Esophagus mucosa (tissue), 1 donor: ENCODE results near the gene PAFAH1B2. TPM values are rescaled to one million over a fixed set of nuclear protein-coding genes. Genes with fewer than 3 reads are reported as not detected.
"Not testable (repeated sequence)": the region's sequence is repeated elsewhere in the genome, so short reads cannot be mapped to it uniquely, and the experiment has no call there.

ENCODE experiments used
- ATAC-seq: fragments of 200-7000 bp; cut with Tn5 transposase; one replicate; pipeline ENCODE4 v1.9.1; 2020
- total RNA-seq: library from RNA; stranded (reverse); gene quantifications from one replicate; pipeline ENCODE4 v1.2.4, GENCODE V29; 2023
- donor health status: DM: yes; HTN: yes; CAD: no.

The PAFAH1B2 gene, protein sequence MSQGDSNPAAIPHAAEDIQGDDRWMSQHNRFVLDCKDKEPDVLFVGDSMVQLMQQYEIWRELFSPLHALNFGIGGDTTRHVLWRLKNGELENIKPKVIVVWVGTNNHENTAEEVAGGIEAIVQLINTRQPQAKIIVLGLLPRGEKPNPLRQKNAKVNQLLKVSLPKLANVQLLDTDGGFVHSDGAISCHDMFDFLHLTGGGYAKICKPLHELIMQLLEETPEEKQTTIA
- total RNA-seq, result 50.9 TPM

DNA sequence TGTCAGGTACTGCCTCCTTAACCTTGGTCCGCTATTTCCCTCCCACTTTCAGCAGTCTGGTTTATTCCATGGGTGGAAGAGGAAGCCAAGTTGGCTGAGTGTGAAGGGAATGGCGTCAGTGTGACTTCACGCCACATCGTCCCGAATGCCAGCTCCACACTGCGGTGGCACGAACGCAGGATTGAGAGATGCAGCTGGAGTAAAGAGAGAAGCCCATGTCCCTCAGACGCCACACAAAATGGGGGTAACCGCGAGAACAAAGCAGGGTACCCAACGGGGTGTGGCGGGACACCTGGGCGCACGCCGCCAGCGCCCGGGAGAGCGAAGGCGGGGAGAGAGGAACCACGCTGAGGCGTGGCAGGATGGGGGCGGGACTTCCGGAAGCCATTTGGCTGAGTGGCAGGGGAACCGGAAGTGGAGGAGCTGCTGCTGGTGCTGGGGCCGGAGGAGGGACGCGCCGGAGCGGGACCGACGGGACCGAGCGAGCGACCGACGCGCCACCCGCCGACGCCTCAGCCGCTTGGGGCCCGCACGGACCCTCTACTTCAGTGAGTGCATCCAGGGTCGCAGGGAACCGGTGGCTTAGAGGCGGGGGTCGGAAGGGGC, at the start of gene PAFAH1B2:
PAFAH1B2 (plus strand) TSS at position 417 of the 606 bp plus-strand sequence. CDS start 8,161 bp downstream, outside the sequence.
- ATAC-seq, result peak; percentile 99

DNA sequence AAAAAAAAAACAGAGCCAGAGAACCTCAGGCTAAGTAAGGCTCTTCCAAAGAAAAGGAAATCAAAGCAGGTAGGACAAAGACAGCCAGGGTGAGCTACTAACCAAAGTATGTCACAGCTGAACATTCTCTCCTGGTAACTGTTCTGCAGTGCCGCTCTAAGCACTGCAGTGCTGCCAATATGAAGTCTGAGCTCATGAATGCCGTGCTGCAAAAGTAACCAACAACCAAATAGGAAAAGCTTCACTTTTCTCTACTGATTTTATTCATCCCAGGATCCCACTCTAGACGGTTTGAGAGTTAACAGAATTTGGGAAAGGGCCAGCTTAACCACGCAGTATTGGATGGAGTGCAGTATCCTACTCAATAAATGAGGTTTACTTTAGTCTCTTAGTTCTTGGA, 49.3 kb upstream of the PAFAH1B2 start:
- no peak for ATAC-seq

DNA sequence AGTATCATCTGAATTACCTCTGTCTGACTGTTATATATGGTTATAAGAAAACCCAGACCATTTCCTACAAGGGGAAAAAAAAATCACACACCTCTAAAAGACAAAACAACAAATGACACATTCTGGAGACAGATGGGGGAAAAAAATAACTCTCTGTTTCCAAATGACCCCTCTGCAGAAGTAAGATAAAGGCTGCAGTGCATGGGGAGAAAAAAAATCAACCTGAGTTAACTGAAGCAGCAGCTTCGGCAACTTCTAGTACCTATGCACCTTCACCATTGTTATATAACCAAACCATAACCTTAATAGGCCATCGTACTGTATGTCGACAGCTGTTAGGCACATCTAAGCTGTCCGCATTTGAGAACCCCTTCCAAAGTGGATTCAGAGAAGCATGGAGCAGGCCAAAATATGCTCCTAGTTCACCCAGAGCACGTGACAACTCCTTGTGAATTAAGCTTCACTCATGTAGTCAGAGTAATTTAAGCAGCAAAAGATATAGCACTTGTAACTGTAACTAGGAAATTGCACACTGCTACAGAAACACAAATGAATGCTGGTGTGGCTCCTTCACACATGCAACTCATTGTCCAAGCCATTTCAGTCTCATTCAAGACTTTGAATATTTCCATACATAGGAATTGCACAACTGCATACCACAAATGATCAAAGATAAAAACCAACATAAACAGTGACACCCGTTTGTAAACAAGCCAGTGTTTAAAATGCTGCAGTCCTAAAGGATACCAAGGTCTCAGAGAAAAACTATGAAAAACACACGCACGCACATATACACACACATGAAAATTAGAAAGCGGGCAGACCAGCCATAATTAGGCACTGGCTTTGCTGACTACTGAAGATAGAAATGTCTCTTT, 48.6 kb upstream of the PAFAH1B2 start:
- ATAC-seq, result no peak

DNA sequence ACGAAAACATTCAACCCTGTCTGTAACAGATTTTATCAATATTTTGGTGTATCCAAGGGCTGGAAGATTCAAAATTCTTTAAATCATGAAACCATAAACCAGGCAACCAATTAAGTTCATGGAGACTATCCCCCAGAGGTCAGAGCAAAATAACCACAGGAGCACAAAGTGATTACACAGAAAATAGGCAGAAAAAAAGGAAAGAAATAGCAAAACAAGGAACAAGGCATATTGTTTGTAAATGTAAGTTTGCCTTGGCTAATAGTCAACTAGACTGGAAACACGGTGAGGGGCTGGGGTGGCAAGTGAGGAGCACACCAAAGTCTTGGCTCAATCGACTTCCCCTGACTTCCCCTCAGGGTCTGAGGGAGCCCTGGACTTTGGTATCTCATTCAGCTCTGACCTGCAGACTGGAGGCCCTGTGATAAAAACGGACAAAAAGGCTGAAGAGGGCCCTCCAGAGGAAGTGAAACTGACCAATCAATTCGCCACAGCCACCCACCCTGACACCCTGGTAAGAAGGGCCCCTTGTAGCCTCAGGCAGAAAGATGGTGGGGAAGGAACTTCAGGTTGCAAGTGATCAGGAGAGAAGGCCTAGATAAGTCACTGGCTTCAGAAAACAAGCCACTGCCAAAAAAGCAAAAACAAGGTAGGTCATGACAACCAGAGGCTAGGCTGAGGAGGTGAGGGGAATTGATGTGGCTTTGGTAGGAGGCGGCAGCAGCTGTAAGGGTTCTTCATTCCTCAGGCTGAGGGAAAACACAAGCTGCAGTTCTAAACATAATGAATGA, 47.7 kb upstream of the PAFAH1B2 start:
- ATAC-seq, result no peak

DNA sequence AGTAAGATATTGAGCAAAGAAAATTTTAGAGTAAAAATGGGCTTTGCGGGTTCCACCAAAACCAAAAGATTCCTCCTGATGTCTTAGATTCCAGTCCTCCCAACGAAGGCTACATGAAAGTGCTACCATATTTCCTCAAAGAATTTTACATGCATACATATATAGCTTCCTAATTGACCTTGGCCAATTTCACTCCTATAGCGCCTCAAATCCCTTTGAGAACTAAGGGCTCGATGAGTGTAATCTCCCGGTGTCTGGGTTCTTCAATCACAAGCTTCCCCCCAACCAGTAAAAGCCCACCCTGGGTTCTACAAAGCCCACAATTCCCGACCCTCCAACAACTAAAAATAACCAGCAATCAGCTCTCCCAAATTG, 47.1 kb upstream of the PAFAH1B2 start:
- no peak for ATAC-seq

DNA sequence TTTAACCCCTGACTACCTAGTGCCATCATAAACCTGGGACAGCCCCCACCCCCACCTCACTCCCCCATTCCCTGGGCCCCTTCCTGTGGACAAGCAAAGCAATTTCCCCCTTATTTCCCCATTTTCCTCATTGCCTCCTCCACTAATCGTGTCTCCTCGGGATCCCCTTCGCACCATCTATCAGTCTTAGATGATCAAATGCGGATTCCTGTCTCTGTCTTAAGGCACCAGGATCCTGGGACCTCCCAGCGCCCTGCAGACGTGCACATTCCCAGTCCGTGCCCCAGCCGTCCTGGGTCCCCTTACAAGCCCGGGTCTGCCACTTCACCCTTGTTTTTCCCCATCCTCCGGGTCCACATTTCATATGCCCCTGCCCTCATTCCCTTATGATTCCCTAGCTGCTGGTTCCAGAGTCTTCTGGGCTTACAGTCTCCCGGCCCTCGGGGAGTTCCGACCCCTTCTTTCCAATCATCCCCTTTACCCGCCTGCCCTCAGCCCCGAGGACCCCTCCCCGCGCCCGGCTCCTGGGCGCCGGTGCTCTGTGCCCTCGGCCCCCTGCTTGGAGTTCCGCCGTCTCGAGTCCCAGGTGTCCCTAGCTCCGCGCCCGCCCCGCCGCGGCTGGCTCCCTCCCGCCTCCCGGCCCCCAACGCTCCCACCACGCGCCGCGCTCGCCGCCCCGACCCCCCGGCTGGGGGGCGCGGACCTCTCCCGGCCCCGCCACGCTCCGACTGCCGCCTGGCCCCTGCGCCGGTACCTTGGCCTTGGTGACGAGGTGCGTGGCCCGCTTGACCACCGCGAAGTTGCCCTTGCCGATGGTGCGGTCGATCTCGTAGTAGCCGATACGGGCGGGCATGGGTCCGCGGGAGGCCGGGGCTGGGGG, 46.5 kb upstream of the PAFAH1B2 start:
- peak; percentile 12 for ATAC-seq

DNA sequence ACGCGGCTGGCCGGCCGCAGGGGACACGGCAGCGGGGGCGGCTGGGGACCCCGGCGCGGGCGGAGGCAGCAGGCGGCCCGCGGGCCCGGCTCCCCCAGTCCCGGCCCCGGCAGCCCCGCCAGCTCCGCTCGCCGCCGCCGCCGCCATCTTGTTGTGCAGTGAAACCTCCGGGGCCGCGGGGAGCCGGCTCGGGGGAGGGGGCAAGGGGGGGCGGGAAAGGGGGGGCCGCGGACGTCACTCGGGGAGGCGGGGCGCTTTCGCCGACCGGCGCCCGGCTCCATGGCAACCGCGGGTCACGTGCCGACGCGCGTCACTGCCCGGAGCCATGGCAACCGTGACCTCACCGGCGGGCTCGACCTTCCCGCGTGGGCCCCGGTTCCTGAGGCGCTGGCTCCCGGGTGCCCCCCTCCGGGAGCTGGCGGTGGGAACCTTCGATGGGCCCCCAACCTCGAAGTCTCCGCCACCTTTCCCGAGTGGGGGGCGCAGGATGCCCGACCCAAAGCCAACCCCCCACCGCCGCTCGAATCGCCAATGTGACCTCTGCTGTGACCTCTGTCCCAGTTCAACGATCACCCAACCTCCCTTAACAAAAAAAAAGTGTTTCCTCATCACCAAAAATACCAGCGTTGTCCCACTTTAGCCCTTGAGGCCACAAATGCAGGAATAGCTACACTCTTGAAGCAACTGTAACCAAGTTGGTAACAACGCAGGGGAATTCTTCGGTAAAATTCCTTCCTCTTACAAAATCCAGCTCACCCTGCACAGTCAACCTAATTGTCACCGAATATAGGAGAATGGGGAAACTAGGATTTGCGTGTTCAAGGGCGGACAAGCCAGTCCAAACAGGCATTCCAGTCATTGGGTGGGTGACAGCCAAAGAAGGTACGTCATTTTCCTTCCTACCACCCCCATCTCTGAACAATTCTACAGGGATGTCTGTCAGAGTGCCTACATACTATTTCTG, 45.5 kb upstream of the PAFAH1B2 start, which contains the start of gene SIK3:
SIK3 (minus strand) TSS at position 160 of the 964 bp plus-strand sequence; CDS start at position 147, 13 bp downstream.
- peak; percentile 91 for ATAC-seq

DNA sequence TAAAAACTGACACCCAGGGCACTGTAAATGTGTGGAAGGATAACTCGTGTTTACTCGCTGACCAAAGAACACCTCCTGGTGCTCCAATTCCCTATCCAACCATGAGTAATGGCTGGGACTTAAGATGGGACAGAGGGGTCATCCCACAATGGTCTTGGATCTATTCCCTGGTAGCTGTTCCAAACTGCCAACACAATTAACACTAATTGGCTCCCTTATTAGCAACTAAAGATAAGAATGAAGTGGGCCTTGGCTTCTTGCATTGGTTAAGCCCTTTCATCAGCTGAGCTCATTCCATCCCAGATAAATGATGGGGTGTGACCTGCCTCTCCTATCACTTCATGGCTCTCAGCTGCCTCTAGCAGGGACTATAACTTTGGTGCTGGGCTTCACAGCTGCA, 44.4 kb upstream of the PAFAH1B2 start:
- no peak for ATAC-seq

DNA sequence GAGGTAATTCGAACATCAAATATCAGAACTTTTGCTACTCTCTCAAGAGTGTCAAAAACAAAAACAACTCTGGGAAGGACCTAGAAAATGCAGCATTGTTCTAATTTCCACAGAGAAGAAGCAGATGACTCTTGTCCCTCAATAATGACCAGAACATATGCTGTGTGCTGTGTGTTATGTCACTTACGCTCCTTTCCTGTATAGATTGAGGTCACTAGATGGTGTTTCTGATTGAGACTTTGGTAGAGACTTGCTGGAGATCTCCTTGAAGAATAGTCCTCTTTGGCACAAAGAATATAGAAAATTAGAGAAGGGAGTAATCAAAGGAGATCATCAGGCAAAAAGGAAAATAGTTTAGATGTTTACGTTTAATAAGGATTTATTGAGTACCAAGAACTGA, 43.5 kb upstream of the PAFAH1B2 start:
- no peak for ATAC-seq

DNA sequence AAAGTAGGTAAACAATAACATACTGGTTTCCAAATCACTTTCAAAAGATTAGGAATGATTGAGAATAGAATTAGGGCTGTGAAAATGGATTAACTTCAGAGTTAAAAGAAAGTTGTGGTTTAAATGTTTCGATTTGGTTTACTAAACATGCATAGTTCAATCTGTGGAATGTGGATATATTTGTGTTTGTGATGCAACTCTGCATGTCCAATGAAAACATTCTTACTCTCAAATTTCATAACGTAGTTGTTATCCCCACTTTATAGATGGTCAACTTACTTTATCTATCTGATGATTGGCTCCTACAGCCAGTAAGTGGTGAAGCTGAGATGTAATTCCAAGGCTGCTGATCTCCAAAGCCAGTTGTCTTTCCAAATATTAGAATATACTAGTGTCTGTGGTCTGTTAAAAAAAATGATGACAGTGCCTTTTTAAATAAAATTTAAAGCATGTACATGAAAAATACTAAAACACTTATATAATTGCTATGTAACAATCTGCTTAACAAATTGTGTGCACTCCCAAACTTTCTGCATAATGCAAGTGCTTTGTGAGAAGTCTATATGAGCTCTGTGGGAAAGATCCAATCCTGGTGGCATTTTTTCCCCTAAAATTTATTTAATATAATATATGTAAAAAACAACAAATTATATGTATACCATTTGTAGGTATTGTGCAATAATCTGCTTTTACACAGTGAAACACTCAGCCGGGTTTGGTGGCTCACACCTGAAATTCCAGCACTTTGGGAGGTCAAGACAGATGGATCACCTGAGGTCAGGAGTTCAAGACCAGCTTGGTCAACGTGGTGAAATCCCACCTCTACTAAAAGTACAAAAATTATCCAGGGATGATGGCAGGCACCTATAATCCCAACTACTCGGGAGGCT, 36.1 kb upstream of the PAFAH1B2 start:
- no peak for ATAC-seq

DNA sequence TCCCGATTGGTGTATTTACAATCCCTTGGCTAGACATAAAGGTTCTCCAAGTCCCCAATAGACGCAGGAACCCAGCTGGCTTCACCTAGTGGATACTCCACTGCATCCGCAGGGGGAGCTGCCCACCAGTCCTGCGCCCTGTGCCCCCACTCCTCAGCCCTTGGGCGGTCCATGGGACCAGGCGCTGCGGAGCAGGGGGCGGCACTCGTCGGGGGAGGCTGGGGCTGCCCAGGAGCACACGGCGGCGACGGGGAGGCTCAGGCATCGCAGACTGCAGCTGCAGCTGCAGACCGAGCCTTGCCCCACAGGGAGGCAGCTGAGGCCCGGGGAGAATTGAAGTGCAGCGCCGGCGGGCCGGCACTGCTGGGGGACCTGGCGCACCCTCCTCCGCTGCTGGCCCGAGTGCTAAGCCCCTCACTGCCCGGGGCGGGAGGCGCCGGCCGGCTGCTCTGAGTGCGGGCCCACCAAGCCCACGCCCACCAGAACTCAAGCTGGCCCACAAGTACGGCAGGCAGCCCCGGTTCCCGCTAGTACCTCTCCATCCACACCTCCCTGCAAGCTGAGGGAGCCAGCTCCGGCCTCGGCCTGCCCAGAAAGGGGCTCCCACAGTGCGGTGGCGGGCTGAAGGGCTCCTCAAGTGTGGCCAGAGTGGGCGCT, 33.7 kb upstream of the PAFAH1B2 start:
- ATAC-seq, result no peak

DNA sequence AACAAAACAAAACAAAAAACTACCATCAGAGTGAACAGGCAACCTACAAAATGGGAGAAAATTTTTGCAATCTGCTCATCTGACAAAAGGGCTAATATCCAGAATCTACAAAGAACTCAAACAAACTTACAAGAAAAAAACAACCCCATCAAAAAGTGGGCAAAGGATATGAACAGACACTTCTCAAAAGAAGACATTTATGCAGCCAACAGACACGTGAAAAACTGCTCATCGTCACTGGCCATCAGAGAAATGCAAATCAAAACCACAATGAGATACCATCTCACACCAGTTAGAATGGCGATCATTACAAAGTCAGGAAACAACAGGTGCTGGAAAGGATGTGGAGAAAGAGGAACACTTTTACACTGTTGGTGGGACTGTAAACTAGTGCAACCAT, 31.6 kb upstream of the PAFAH1B2 start:
- not testable (repeated sequence) for ATAC-seq

DNA sequence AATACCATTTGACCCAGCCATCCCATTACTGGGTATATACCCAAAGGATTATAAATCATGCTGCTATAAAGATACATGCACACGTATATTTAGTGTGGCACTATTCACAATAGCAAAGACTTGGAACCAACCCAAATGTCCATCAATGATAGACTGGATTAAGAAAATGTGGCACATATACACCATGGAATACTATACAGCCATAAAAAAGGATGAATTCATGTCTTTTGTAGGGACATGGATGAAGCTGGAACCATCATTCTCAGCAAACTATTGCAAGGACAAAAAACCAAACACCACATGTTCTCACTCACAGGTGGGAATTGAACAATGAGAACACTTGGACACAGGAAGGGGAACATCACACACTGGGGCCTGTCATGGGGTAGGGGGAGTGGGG, 31.1 kb upstream of the PAFAH1B2 start:
- not testable (repeated sequence) for ATAC-seq

DNA sequence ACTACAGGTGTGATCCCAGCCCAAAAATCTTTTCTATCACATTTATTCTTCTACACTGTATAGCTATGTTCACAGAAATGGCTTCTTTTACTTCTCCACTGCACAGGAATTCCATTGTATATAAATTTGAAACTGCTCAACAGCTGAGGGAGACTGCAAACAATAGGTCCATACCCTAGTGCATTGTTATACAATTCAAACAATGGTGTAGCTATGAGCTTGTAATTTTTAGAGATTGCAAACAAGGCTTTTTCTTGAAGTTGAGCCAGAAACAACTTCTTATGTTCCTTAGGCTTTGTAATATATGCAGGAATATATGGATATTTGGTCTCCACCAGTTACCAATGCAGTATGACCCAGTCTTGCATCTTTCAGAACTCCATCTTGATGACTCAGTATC, 26.4 kb upstream of the PAFAH1B2 start:
- no peak for ATAC-seq

DNA sequence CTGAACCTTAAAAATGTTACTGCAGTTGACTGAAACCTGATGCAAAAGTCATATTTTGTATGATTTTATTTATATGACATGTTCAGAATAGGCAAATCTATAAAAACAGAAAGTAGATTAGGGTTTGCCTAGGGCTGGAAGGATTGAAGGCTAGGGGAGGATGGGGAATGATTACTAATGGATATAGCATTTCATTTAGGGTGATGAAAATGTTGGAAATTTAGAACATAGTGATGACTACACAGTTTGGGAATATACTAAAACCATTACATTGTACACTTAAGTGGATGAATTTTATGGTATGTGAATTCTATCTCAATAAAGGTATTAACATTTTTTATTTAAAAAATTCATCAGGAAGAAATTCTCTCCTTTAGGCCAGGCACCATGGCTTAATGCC, 22.9 kb upstream of the PAFAH1B2 start:
- ATAC-seq, result no peak

DNA sequence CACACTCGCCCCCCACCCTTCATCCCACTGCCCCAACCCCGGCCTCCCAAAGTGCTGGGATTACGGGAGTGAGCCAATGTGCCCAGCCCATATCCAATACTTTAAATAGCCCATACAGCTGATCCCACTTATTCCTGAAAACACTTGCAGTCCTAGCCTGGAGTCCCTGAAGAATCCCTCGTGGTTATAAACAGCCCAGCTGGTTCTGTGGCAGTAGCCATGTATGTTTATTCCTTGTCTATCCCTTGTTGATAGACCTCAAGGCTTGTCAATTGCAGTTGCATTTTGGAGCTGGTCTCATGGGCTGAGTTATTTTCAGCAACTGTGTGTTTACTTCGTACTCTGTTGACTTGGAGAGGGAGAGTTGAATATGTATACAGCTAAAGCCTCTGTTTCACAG, 21.5 kb upstream of the PAFAH1B2 start:
- no peak for ATAC-seq

DNA sequence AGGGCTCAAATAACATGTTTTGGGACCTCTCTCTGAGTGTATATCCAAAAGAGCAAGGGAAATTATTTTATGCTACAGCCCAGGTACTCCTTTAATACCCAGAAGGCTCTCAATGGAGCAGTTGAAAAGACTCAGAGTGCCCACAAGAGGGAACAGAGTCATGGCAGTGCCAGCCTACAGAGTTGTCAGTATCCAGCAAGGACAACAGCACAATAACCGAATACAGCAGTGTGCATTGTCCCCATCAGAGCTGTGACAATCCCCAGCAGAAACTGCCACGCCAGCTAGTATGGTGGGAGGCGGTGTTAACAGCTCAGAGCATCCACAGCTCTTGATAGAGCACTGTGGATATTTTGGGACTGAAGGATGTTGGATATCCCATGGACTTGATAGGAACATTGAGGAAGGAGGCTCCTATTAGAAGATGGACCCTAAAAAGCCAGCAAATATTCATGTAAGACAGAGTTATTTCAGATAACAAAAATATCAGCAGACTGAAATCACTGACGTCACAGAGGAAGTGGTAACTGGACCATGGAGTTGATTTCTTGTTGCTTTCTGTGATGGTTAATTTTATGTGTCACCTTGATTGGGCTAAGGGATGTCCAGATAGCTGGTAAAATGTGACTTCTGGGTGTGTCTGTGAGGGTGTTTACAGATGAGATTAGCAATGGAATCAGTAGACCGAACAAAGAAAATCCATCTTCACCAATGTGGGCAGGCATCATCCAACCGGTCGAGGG, 17.7 kb upstream of the PAFAH1B2 start:
- ATAC-seq, result no peak
